Embryonic facial prominence (tissue), 1 donor: ENCODE data around the gene TMEM151B.

Experiments
- DNase-seq: peaks from one replicate; pipeline ENCODE4 v3.0.0-alpha.2; 2016; ENCODE audit errors: extremely low spot score

TMEM151B gene

DNA sequence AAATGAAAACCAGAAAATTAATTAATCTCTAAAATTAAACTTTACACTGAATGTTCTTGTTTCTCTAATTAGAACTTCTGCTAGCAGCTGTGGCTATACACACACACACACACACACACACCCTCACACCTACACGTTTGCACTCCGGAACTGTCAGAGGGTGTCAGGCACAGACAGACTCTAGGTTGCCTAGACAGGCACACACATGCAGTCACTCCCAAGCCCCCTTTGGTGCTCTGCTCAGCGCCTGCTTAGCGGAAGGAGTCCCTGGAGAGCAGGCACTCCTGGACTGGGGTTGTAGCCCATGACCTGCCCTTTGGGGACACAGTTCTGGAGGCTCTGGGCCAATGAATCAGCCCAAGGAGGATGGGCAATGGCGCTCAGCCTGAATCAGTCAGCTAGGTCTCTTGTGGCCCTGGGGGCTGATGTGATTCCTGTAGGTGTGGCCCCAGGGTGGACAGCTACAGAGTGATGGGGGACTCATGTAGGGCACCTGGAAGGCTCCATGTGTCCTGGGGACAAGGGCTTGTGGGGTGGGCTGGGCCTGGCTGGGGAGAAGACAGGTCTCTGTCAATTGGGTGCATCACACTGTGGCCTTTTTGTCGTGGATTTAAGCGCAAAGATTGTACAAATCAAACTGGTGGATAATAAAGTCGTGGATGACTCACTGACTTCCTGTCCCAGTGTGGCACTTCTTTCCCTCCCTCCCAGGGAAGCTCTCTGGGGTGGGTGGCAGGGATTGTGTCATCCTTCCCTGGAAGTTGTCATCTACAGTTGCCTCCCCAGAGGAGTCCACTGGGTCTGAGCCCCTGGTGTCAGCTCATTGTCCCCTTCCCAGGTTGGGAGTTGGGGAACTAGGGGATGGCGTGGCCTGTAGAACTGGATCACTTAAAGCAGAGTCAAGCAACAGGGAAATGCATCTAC is 8.8 kb downstream of the TMEM151B start:
- no peak for DNase-seq

- no peak for DNase-seq
Measured at GRCh38 chr6:44284121-44284520, 13.9 kb downstream of the TMEM151B start.

GRCh38 chr6:44284867-44285266 is 14.6 kb downstream of the TMEM151B start:
- no peak for DNase-seq

DNA sequence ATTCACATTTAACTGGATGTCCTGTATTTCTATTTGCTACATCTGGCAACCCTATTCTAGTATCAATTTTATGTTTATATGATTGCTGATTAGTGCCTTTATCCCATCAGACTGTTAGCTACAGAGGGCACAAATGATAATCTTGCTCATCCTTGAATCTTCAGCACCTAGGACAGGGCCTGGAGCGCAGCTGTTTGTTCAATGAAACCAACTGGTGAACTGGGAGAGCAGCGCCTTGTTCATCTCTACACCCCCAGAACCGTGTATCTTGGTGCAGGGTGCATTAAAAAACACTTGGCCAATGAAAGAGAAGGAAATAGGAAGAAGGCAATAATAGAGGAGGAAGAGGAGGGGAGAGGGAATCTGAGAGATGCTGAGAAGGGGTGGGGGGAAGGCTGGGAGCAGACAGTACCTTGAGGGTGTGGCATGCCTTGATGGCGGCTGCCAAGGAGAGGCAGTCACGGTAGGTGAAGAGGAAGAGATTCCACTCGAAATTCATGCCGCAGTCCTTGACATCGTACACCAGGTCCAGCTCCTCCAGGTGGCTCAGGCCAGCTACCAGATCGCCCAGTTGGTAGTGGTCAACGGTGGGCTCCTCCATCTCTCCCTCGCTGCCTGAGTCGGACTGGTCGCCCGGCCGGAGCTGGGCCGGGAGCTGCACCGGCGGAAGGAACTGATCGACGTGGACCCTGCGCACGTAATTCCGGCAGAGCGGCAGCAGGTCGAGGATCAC is 15.5 kb downstream of the TMEM151B start:
- no peak for DNase-seq

GRCh38 chr6:44286285-44286565 is 16.0 kb downstream of the TMEM151B start:
- DNase-seq = no peak

- no peak for DNase-seq
Measured at GRCh38 chr6:44286747-44287146, 16.5 kb downstream of the TMEM151B start.

DNA sequence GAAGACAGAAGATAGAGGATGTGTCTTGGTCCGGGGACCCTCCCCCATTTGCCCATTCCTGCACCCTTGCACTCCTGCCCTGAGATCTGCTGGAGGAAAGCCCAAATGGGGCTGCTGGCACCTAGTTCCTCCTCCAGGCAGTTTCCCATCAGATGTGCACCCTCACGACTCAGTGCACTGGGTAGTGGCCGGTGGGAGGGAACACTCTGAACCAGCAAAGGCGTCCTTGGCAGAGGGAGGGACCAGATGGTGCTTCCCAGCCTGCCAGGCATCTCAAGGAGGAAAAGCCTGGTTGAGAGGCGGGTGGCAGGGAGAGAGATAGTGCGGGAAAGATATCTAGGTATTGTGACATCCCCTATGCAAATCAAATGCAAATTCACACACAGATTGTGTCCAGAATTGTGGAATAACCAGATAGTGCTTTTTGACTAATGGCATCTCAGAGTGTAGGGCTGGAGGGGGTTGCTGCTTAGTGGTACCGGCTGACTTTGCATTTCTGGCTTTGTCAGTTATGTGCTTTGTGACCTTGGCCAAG is 19.5 kb downstream of the TMEM151B start:
- DNase-seq = no peak

- no peak for DNase-seq
Measured at GRCh38 chr6:44291841-44292240, 21.6 kb downstream of the TMEM151B start.

DNA sequence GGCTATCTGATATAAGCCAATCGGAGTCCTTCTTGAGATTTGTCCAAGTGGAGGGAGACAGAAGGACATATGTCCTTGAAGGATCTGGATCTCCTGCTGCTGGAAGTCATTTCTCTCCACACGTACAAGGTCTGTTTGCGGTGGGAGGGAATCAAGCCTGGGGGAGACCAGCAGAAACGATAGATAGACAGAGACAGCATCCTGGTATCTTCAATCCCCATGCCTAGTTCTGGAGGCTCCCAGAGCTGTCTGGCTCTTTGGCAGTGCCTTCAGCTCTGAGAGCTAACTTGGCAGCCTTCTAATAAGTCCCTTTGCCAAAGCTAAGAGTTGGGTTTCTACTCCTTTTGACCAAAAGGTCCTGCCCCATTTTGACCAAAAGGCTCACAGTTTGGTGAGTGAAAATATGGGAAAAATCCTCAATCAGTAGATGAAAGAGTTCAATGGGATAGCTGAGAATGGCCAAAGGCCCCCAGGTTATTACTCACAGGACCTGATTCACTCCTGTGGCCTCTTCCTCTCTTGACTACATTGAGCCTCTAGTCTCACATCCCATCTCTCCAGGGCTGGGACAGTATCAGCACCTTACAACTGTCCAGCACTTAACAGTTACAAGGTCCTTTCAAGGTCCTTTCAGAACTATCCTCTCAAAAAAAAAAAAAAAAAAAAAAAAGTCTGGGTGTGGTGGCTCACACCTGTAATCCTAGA is 22.6 kb downstream of the TMEM151B start:
- no peak for DNase-seq

- no peak for DNase-seq
Measured at GRCh38 chr6:44294832-44295791, 24.9 kb downstream of the TMEM151B start.

GRCh38 chr6:44297063-44298038 is 27.1 kb downstream of the TMEM151B start:
- no peak for DNase-seq

- no peak for DNase-seq
Measured at GRCh38 chr6:44298055-44298803, 28.0 kb downstream of the TMEM151B start.

DNA sequence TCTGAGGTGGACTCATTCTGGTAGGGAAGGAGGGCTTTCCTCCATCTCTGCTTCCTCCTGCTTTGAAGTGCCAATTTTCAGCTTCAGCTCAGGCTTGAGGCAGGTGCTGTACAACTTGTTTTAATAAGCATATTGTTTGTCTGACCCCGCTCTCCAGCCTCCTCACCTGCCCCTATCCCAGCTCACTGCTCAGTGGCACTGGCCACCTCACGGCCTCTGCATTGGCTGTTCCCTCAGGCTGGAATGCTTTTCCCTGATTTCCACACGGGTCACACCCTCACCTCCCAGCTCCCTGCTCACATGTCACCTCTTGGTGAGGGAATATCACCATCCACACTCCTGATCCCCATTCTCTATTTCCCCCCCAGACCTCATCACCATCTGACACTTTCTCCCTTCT is 28.6 kb downstream of the TMEM151B start:
- DNase-seq = no peak

- no peak for DNase-seq
Measured at GRCh38 chr6:44300292-44300823, 30.1 kb downstream of the TMEM151B start.

DNA sequence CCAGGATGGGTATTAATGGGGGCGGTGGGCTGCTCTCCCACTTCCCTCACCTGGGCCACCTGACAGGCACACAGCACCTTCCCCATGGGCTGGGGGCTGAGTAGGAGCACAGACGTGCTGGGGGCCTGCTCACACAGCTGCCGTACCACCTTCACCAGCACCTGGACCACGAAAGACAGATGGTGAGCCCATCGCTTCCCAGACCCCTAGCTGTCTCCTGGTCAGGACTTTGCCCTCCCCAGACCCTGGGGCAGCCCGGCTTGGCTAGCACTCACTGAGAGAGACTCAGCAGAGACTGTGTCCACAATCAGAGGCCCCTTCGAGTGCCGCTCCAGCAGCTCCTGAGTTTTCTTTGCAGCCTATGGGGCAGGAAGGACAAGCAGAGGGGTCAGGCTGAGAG is 30.9 kb downstream of the TMEM151B start:
- no peak for DNase-seq

GRCh38 chr6:44301782-44302564 is 31.7 kb downstream of the TMEM151B start:
- DNase-seq = no peak

DNA sequence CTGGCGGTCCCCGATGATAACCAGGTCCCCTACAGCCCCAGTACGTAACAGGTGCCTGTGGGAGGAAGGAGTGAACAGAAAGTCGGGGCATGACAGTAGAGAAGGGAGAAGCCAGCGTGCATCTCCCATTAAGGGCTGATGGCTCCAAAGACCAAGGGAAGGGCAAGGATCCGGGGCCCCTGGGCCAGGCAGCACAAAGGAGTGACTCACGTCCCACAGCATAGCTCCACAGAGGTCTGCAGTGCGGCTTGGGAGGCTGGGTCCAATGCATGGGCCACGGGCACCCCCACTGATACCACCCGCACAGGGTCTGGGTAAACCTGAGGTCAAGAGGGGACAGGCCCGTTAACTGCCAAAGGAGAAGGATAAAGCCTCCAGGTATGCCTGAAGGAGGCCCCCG is 32.6 kb downstream of the TMEM151B start:
- DNase-seq = no peak

- DNase-seq = no peak
Measured at GRCh38 chr6:44303842-44304241, 33.6 kb downstream of the TMEM151B start.
